GM12873 (cell line): ENCODE data around the gene KCNJ16.

ENCODE experiments used
- CTCF ChIP-seq: IDR thresholded peaks from 2 replicates; pipeline ENCODE4 v1.5.1; 2012; ENCODE audit warnings: low read depth, mild to moderate bottlenecking, moderate library complexity, low read length, control low read depth; ENCODE audit not compliant: insufficient read depth; ENCODE audit errors: missing control alignments

Gene KCNJ16

DNA sequence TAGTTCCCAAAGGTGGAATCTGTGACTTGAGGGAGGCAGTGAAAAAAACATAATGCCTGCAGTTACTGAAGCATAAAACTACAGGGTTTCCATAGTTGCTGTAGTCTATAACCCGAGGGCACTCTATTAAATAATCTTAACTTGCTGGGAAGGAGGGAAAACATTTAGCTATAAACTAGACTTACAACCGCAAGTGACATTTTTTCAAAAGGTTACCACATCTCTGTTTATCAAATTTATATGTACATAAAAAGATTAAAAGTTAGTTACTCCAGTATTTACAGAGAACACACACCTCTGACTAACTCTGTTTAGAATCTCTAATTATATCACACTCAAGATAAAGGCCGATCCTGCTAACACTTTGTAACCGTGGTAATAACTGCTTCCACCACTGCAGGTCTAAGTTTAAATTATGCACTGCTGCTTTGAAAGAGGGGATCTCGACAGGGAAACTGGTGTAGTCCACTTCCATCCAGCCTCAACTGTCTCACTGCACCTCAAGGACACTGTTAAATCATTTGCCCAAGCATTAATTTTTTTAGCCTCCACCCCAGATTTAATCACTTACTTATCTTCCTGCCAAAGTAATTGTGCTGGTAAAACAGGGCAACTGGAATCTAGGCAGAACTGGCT, 14.6 kb downstream of the KCNJ16 start:
- no peak for TF ChIP-seq CTCF

DNA sequence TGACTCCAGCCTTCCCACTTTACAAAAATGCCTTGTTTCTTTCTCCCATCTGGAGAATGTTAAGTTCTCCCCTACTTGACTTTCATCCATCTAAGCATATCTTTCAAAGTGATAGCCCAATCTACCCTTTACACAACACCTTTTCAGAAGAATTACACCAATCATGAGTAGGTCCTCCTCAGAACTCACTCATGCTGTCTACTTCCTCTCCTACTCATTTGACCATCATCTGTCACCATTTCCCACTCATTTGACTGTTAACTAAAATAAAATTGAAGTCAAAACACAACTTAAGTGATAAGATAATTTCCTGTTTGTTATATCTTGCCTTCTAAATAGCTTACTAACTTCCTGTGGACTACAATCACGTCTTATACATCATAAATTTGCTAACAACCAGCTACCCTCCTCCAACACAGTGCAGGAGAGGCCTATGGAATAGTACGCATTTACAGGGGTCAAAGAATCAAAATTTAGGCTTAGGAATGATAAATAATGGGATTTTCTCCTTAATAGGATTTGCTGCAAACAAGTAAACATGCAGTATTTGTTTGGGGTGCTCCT, 16.1 kb downstream of the KCNJ16 start:
- no peak for TF ChIP-seq CTCF

- TF ChIP-seq CTCF: no peak
These were observed 16.7 kb downstream of the KCNJ16 start for GRCh38 chr17:70091696-70092095.

GRCh38 chr17:70093163-70093562, 18.1 kb downstream of the KCNJ16 start:
- TF ChIP-seq CTCF: no peak

DNA sequence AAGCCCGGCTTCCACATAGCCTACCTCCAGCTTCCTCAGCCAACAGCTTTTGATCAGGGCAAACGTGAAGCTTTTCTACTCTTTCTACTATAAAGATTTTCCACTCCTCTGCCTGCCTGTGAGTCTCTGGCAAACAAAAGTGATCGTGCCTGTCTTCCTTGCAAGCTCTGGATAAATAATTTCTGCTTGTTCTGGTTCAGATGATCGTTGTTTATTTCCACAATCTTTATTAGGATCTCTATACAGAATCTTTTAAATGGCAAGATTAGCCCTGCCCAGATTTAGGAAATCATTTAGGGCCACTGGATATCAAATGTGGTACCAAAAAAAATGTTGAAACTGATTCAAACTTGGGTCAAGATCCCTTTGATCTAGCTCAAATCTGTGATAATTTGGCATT, 20.4 kb downstream of the KCNJ16 start:
- no peak for TF ChIP-seq CTCF

DNA sequence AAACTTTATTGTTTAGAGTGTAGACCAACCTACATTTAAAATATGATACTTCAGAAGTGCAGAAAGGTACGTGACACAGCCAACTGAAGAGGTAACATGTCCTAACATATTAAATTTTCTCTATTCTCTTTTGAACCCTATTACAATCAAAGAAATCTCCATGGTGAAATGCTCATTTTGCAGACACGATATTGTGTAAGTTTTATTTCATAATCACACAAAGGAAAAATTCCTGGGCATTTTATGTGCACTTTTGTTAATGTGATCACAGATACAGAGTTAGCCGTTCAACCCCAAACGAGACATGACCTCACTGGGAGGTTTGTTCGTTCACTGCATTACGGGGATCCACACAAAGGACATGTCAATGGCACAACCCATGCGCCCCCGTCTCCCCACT, 21.8 kb downstream of the KCNJ16 start:
- TF ChIP-seq CTCF: no peak

DNA sequence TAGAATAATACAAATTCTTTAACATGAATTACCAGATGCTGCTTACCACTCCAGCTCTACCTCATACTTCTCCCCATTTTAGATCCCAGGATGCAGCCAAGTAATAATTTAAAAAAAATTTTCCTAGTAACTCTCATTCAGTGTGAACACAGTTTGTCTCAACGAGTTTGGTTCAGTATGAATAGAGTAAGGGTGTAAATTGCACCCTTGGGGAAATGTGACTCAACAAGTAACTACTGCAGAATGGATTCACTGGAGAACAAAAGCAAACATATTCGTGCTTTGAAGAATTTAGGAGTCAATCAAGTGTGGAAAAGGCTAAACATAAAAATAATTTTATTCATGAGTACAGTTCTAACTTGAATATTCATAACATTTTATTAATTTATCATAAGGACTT, 23.0 kb downstream of the KCNJ16 start:
- no peak for TF ChIP-seq CTCF
